GM08714 (cell line): ENCODE results near the gene MAPKAPK2.

Experiments used
- H3K4me3 ChIP-seq: fragments of 200-500 bp; sonication (Bioruptor generic); 2 replicates; pipeline ENCODE4 v1.5.1; 2014; ENCODE audit warnings: mild to moderate bottlenecking, low read length, inconsistent platforms
- ZNF274 ChIP-seq: IDR thresholded peaks from 2 replicates; pipeline ENCODE4 v1.6.1; 2012; ENCODE audit warnings: mild to moderate bottlenecking, low read depth, low read length

MAPKAPK2 gene

DNA sequence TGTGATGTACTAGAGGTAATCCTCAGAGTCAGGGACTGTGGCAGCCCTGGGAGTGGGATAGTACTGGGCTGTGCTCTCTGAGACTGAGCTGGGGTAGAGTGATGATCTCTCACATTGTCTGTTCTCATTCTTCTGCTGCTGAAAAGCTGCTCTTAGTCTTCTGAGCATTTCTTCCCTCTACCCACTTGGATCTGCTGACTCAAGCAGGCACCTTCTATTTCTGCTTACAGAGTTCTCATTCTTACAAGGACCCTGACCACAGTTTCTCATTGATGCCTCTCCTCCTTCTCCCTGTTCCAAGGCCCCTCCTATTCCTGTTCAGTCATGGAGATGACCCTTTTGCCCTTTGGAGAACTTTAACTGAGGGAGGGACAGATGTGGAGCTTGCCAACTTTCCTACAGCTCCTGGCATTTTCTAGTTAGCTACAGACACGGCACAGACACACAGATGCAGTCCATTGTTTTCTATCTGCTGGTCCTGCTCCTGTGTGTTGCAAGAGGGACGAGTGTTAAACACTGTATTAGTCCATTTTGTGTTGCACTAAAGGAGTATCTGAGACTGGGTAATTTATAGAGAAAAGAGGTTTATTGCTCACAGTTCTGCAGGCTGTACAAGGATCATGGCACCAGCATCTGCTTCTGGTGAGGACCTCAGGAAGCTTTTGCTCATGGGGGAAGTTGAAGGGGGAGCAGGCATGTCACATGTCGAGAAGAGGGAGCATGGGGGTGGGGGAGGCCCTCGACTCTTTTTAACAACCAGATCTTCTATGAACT is 12.3 kb downstream of the MAPKAPK2 start:
- no peak for TF ChIP-seq ZNF274
- no peak overlapping the region for H3K4me3 ChIP-seq

DNA sequence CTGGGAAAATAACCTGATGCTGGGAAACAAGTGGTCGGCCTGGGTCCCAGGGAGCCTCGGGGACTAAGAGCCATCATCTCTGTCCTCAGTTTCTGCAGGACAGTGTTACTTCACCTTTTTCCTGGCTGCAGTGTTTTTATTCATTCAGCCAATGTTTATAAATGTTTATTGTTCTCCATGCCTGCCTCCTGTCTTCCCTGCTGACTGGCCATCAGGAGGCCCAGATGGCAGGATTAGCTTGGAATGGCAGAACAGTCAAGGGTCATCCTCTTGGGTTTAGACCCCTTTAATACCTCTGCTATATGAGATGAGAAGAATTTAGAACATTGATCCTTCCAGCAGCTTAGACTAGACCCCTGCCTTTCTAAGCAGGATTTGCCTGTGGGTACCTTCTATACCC is 13.3 kb downstream of the MAPKAPK2 start:
- no peak overlapping the region for H3K4me3 ChIP-seq
- TF ChIP-seq ZNF274 = no peak

DNA sequence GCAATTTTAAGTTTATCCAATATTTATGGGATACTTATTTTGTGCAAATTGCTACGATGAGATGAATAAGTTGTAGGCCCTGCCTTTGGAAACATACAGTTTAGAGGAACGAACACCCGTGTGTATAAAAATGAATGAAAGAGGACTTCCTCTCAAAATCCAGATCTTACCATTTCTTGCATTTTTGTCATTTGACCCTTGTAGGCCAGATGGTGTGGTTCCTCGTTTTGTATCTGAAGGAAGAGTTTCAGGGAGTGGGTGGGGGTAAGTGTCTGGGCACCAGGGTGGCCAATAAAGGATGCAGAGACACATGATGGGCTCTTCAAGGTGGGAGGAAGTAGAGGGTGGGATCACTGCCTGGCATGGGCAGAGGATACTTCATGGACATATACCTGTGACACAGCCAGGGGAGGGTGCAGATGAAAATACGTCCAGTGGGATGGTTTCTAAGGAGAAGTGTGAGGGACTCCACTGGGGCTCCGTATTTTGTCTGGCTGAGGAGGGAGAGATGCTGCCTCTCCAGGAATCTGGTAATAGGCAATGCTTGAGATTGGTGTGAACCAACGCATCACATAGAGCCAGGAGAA is 14.4 kb downstream of the MAPKAPK2 start:
- no peak overlapping the region for H3K4me3 ChIP-seq

DNA sequence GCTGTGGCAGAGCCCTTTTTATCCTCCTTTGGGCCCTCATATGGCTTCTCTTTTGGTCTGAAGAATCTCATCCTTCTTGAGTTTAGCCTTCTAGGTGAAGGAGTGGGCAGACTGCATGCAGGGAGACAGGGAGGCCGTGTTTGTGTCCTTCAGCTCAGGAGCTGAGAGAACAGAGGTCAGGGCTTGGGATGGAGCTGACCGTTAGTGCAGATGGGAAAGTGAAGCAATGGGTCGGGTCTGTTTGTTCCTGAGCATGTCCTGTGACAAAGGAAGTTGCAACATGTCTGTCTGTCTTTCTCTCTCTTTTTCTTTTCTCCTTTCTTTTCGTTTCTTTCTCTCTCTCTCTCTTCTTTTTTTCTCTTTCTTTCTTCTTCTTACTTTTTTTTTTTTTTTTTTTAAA is 14.9 kb downstream of the MAPKAPK2 start:
- H3K4me3 ChIP-seq = no peak overlapping the region
- TF ChIP-seq ZNF274 = no peak

More for the DNA sequence above, 14.4 kb downstream of the MAPKAPK2 start:
- no peak for TF ChIP-seq ZNF274

DNA sequence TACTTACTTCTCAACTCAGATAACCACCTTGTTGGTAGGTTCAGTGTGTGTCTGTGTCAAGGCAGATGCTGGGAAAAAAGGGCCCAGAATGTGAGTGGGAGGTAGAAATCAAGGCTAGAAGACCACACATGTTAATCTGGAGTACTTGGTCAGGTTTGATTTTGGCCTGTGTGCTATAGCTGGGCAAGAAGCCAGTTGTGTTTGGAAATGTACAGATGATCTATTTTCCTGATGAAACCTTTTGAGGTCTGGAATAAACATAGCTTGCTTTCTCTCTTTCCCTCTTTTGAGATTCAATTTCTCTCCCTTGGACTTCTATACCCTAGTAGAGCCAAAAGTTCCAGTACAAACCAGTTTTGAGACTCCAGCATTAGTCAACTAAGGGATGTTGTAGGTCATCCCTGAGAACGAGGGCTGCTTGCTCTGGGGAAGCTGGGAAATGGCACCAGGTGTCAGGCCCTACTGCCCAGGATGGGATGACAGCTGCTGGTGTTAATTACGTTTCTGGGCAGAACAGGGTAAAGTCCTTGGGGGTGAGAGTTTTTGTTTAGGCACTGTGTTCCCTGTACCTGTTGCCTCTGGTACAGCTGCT is 15.8 kb downstream of the MAPKAPK2 start:
- no peak for TF ChIP-seq ZNF274
- H3K4me3 ChIP-seq = no peak overlapping the region

DNA sequence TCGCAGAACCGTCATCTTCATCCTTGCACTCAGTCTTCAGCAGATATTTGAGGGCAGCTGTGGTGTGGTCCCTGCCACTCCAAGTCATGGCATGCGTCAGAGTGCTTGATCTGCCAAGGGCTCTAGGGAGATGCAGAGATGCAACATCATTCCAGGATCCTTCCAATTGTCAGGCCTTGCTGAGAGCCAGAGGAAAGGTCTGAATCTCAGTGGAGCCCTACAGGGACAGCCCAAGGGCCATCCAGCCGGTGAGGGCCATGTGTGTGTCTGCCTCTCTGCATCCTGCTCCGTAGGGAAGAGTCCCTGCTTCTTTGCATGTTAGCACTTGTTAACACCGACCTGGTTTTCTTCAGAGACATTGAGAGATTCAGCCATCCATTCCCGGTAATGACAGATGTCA is 17.6 kb downstream of the MAPKAPK2 start:
- no peak for TF ChIP-seq ZNF274
- no peak overlapping the region for H3K4me3 ChIP-seq

DNA sequence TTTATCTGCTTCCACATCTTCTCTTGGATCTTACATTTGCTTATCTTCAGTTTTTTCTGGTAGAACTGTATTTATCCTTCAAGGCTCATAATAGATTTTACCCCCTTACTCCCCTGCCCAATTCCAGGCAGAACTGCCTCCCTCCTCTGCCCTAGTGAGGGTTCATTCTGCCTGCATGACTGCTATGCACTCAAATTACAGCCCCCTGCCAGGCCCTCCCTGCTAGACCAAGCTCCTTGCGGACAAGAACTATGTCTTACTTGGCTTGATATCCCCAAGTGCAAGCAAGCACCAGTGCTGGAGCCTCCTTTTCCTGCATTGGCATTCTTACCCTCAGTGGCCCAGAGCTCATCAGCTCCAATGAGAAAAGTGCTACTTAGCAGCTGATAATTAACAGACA is 18.1 kb downstream of the MAPKAPK2 start:
- no peak overlapping the region for H3K4me3 ChIP-seq
- TF ChIP-seq ZNF274 = no peak

DNA sequence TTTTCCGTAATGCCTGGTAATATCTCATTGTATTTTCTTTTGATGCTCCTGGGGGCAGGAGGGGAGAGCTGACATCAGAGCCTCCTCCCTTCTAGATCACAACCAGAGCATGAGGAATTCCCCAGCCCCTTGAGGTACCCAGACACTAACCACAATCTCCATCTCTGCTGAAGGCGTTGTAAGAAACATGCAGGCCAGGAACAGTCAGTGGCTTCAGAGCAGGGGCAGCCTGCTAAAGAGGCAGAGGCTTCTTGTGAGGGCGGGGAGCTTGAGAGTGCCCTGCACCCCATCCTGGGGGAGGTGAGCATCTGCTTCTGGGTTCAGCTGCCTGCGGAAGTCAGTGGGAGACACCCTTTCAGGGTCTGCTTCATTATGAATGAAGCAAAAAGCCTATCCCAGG is 19.0 kb downstream of the MAPKAPK2 start:
- no peak overlapping the region for H3K4me3 ChIP-seq
- no peak for TF ChIP-seq ZNF274

DNA sequence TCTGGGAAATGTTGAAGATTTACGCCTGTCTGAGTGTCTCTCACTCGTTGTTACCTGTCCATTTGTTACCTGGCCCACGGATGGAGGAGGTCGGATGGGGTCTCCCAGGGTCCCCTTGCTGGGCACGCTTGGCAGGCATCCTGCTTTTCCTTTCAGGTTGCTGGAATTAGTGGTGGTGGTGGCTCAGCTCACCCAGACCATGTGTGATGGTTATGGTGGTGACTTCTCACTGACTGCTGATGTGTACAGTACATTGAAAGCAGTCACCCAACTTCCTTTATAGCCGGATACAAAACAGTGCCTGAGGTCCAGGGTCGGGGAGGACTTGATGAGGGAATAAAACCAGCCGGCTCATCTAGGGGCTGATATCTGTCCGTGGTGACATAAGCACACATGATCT is 19.5 kb downstream of the MAPKAPK2 start:
- no peak for TF ChIP-seq ZNF274
- no peak overlapping the region for H3K4me3 ChIP-seq

DNA sequence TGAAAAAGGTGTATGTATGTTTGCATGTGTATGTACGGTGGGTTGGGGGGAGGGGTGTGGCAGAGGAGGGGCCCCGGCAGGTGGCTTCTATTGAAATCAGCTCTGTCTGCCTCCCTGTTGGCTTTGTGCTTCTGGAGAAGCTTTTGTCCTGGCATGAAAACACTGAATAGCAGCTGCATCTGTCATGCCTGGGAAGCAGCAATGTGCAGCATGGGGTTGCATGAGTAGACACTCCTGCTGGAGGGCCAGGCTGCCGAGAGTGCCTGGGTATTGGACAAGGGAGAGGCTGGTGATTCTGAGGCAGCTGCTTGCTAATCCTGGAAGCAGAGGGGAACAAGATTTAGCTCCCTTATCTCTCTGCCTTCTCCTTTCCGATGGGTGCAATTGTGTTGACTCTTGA is 20.5 kb downstream of the MAPKAPK2 start:
- no peak overlapping the region for H3K4me3 ChIP-seq
- no peak for TF ChIP-seq ZNF274

DNA sequence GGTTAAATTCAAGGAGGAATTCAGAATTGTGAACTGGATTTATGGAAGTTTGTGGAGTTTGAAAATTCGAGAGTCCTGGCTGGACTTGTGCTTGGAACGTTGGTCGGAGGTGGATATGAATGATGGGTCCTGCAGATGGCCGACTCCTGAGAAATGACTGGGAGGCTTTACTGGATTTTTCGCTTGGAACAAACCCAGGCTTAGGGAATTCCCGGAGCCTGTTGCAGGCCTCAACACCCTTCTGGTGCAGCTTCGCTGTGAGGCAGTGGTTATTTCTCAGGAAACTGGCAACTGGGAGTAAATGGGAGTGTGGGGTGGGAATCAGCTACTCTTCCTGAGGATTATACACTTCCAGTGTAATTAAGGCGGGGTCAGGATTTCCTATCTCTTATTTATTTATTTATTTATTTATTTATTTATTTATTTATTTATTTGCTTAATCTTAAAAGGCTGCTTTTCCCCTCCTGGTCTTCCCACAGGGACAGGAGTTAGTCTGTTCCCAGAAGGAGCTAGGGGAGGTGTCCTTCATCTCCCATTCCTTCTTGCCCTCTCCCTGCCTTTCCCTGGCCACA is 21.1 kb downstream of the MAPKAPK2 start:
- no peak overlapping the region for H3K4me3 ChIP-seq
- no peak for TF ChIP-seq ZNF274

DNA sequence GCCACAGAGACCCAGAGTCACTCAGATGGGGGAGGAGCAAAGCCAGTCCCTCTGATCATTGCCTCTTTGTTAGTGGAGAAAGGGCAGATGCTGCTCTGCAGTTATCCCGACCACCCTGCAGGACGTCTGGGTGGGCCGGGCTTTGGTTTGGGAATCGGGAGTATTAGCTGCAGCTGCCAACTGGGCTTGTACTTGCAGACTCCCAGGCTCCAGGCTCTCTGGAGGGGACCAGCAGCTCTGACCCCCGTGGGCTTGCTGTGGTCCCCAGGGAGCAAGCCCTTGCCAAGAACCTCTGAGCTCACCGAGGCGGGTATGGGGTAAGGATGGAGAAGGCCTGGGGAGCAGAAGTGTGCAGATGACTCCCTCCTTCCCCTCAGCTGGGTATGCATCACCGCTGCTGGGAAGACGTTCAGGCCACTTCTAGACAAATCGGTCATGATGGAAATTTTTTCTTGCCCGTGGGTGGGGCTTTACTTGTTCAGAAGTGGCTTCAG is 21.6 kb downstream of the MAPKAPK2 start:
- no peak overlapping the region for H3K4me3 ChIP-seq
- TF ChIP-seq ZNF274 = no peak

DNA sequence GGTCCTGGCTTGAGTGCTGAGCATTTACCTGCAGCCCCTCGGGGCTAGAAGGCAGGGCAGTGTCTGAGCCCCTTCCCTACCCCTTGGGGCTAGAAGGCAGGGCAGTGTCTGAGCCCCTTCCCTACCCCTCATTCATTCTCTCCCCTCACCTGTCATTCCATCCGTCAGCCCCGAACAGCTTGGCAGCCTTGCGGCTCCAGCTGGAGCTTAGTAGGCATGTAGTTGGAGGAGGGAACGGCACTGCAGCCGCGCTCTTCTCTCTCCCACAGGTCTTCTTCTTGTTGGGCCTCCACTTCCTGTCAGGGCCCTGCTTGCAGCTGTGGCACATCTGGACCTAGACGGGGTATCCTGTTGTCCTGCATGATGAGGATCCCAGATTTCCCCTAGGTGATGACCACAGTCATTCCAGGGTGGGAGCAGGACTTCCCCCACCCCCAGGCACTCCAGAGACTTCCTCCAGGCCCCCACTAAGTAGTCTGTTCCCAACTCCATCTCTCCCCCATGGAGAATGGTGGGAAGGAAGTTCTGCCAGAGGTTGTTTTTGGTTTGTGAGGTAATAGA is 22.2 kb downstream of the MAPKAPK2 start:
- no peak overlapping the region for H3K4me3 ChIP-seq
- TF ChIP-seq ZNF274 = no peak

DNA sequence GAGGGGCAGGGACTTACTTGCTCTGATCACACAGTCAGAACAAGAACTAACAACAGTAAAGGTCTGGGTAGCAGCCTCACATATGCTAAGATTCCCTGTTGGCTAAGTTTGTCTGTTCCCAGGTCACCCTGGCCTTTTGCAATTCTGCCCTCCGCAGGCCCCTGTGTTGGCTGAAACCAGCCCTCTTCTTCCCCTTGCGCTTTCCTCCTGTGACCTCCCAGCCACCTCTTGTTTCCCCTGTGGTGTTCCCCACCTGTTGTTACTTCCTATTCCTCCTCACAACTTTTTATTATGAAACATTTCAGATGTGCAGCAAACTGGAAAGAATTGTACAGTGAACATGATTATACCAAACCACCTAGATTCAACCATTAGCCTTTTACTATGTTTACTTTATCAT is 23.4 kb downstream of the MAPKAPK2 start:
- no peak overlapping the region for H3K4me3 ChIP-seq
- no peak for TF ChIP-seq ZNF274
